ENCODE data around the gene KDM4C.
"Not testable (repeated sequence)": the region's sequence is repeated elsewhere in the genome, so short reads cannot be mapped to it uniquely, and the experiment has no call there.

The KDM4C gene

GRCh38 chr9:6942406-6942805, 184.6 kb downstream of the KDM4C start:
- no peak for DNase-seq

GRCh38 chr9:6943293-6943692, 185.5 kb downstream of the KDM4C start:
- no peak for DNase-seq

- no peak for DNase-seq
Measured at GRCh38 chr9:6944093-6944551, 186.3 kb downstream of the KDM4C start.

GRCh38 chr9:6944896-6945295, 187.1 kb downstream of the KDM4C start:
- DNase-seq, result no peak

GRCh38 chr9:6945816-6946215, 188.0 kb downstream of the KDM4C start:
- no peak for DNase-seq

- DNase-seq, result no peak
Measured at GRCh38 chr9:6946583-6947166, 188.9 kb downstream of the KDM4C start.

GRCh38 chr9:6948921-6949320, 191.1 kb downstream of the KDM4C start:
- DNase-seq, result not testable (repeated sequence)

- DNase-seq, result no peak
Measured at GRCh38 chr9:6955251-6955921, 197.6 kb downstream of the KDM4C start.

- no peak for DNase-seq
Measured at GRCh38 chr9:6956879-6957278, 199.1 kb downstream of the KDM4C start.

- DNase-seq, result no peak
Measured at GRCh38 chr9:6959270-6960000, 201.7 kb downstream of the KDM4C start.

- no peak for DNase-seq
Measured at GRCh38 chr9:6960777-6961176, 203.0 kb downstream of the KDM4C start.

- no peak for DNase-seq
Measured at GRCh38 chr9:6961845-6962522, 204.2 kb downstream of the KDM4C start.

GRCh38 chr9:6965566-6965965, 207.8 kb downstream of the KDM4C start:
- no peak for DNase-seq

GRCh38 chr9:6968271-6968670, 210.5 kb downstream of the KDM4C start:
- no peak for DNase-seq

GRCh38 chr9:6969805-6970204, 212.0 kb downstream of the KDM4C start:
- DNase-seq, result no peak

GRCh38 chr9:6973089-6973488, 215.3 kb downstream of the KDM4C start:
- DNase-seq, result no peak

GRCh38 chr9:6973762-6974161, 216.0 kb downstream of the KDM4C start:
- no peak for DNase-seq

GRCh38 chr9:6975198-6975597, 217.4 kb downstream of the KDM4C start:
- DNase-seq, result no peak

- no peak for DNase-seq
Measured at GRCh38 chr9:6977761-6978160, 220.0 kb downstream of the KDM4C start.

GRCh38 chr9:6978591-6978990, 220.8 kb downstream of the KDM4C start:
- DNase-seq, result no peak

GRCh38 chr9:6984941-6985578, 227.3 kb downstream of the KDM4C start:
- no peak for DNase-seq

- DNase-seq, result no peak
Measured at GRCh38 chr9:6986141-6986815, 228.5 kb downstream of the KDM4C start.

All from stimulated activated naive CD4-positive, alpha-beta T cell treated with Interleukin-2 at 50 U/mL for 16 hours (primary cell).